ENCODE results near the gene DIO3.
"Not testable (repeated sequence)": the region's sequence is repeated elsewhere in the genome, so short reads cannot be mapped to it uniquely, and the experiment has no call there.

Gene DIO3

GRCh38 chr14:101559624-101560533 is 1.4 kb upstream of the DIO3 start:
- DNase-seq = no peak

GRCh38 chr14:101560534-101561113 is 671 bp upstream of the DIO3 start:
- no peak for DNase-seq

GRCh38 chr14:101561897-101562490 is 699 bp downstream of the DIO3 start:
- DNase-seq = no peak

- DNase-seq = no peak
Observed at GRCh38 chr14:101562659-101563351, 1.5 kb downstream of the DIO3 start.

DNA sequence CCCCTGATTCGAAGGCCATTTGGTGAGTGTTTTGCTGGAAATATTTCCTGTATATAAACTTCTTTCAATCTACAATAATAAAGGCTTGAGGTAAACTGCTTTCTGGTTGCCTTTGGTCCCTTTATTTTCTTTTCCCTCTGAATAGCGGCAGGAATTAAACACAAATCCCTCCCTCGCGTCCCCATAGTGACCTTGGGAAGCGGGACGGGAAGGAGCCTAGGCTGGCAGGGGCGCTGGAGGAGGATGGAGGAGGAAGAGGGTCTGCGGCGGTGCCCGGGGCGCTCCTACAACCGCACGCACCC is 2.0 kb downstream of the DIO3 start:
- no peak for DNase-seq

- DNase-seq = no peak
Observed at GRCh38 chr14:101563654-101564443, 2.6 kb downstream of the DIO3 start.

- no peak for DNase-seq
Observed at GRCh38 chr14:101564444-101564776, 3.1 kb downstream of the DIO3 start.

GRCh38 chr14:101564819-101565698 is 3.8 kb downstream of the DIO3 start:
- DNase-seq = no peak

DNA sequence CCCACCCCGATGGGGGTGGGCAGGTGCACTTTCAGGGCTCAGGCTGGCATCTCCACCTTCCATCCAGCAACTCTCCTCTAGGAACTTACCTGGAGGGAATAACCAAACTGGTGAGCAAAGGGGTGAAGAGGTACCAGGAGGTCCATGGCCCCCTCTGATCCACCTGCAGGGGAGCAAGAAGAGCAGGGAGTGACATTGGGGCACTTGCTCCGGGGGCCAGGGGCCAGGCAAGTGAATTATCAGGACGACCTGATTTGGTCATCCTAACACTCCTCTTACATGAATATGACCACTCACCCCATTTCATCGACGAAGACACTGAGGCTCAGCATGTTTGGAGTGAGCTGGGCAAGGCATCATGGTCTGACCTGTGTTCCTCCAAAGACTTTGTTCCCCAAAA is 6.0 kb downstream of the DIO3 start:
- no peak for DNase-seq

DNA sequence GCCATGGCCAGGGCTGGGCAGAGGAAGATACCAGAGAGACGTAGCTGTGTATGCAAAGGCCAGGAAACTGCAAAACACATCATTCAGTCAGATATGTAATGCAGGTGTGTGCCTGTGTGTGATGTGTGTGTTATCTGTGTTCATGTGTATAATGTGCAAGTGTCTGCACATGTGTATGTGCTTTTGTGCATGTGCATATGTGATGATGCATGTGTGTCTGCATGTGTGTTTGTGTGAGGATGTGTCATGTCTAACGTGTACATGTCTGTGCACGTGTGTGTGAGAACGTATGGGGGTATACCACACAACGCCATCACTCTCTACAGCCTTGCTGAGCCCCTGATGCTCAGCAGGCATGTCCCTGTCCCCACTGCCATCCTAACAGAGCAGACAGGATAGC is 9.7 kb downstream of the DIO3 start:
- no peak for DNase-seq

- not testable (repeated sequence) for DNase-seq
Observed at GRCh38 chr14:101572526-101572925, 11.2 kb downstream of the DIO3 start.

- DNase-seq = no peak
Observed at GRCh38 chr14:101573289-101573688, 12.0 kb downstream of the DIO3 start.

DNA sequence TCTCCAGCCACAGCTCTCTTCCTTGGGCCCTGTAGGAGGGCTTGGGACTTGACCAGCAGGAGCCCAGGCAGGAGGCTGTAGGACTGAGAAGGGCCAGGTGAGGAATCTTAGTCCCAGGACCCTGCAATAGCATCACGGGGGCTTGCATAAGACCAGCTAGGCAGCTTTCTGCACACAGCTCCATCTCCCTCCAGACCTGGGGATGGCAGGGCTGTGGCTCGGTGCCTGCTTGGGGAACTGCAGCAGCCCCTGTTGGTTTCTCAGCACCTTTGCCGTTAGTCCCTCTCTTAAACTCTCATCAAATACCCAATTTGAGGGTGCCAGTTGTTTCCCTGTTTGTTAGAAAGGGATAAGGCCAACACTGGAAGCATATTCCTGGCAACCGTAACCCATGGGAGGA is 14.3 kb downstream of the DIO3 start:
- DNase-seq = no peak

DNA sequence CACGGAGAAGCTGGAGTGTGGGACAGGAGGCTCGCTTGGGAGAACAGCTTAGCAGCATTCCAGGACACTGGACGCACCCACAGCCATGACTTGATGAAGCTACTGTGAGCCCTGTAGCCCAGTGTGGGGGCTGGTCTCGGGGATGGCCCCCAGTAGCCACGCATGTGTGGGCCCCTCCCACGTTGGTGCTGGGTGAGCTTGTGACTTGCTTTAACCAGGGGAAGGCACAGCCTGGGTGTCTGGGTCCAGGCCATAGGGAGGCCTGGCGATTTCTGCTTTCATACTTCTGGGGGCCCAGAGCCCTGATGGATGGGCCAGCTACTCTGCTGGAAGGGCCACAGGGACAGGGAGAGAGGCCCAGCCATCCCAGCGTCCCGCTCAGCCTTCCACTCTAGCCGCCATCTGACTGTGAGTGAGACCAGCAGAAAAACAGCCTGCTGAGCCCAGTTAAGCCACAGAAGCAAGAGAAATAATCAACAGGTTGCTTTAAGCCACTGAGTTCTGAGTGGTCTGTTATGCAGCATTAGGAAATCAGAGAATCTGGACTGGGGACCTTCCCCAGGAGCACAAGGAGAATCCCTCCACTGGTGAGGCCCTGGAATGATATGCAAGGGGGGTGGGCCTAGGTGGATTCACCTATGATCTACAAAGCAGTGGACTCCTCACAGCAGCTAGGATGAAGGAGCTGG is 16.1 kb downstream of the DIO3 start:
- no peak for DNase-seq

DNA sequence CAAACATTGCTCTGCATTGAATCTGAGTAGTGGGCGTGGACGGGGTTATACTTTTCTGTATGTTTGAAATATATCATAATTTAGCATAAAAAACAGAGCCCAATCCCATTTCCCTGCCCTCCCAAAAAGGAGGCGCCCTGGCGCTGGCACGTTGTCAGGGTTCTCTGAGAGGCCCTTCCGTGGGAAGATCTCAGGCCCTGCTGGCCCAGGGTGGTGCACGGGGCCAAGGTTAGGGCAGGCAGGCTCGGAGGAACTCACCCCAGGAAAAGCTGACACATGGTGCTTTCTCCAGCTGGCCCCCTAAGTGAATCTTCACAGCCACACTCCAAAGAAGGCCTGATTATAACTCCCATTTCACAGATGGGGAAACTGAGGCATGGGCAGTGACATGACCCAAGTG is 17.2 kb downstream of the DIO3 start:
- no peak for DNase-seq

DNA sequence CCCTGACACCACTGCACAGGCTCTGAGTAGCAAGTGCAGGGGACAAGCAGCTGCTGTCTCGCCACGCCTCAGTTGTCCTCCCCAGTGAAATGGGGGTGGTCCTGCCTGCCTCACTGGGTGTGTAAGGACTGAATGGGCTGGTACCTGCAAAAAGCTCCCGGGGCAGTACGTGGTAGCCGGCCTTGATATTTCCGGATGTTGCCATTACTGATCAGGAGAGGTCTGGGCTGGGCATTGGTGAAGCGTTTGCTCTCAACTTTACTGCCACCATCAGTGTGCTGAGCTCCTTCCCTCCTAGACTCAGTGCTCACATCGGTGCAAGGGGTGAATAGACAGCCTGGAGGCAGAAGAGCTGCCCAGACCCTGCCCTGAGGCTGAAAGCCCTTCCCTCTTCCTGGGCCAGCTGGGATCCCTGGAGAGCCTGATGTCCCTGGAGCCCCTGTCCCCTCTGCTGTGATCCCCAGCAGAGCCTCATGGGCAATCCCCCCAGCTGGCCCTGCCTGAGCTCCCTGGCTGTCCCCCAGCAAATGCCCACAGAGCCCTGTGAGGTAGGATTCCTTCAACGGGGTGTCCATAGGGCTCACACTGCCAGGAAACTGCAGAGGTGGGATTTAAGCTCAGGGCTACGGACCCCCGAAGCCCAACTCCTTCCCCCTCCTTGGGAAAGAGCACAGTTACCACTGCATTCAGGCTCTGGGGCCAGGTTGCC is 18.2 kb downstream of the DIO3 start:
- no peak for DNase-seq

DNA sequence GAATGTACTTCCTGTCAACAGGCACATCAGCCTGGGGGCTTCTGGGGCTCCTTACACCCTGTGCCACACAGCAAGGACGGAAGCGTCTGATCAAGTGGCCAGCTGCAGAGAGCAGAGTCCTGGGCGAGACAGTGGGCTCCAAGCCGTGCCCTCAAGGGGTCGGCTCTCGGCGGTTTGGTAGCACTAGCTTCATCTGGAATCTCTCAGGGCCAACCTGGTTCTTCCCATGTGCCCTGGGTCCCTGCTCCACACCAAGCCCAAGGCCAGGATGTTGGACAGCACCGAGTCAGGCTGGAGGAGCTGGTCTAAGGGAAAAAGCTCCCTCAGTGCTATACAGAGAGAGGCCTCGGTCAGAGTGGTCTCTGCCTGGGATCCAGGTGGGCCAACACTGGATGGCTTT is 20.5 kb downstream of the DIO3 start:
- DNase-seq = no peak

DNA sequence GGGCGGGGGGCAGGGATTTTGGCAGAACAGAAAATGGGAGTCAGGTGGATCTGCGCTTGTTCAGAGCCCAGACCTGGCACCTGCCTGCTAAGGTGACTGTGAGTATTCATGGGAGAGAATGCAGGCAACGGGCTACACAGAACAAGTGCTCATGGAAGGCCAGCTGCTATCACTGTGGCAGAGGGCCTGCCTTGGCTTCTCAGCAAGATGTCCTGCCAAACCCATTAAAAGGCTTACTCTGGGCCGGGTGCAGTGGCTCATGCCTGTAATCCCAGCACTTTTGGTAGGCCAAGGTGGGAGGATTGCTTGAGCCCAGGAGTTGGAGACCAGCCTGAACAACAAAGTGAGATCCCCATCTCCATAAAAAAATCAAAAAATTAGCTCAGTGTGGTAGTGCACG is 21.0 kb downstream of the DIO3 start:
- no peak for DNase-seq

- no peak for DNase-seq
Observed at GRCh38 chr14:101583006-101583714, 21.9 kb downstream of the DIO3 start.

- DNase-seq = no peak
Observed at GRCh38 chr14:101583715-101584054, 22.4 kb downstream of the DIO3 start.

Data from AML-193 (cell line).